ENCODE results near the gene MARVELD1. TPM values are rescaled to one million over a fixed set of nuclear protein-coding genes. Genes with fewer than 3 reads are reported as not detected.

MARVELD1 gene
- total and polyA plus RNA-seq, 2 of the 13 experiments (the other 11 are each of a cell fraction or from before 2014, with no cell fraction given): not detected

- TF ChIP-seq REPIN1 (CRISPR knock-in tag; IDR thresholded peaks at IDR 0.05; ENCODE audit: borderline replicate concordance, low read depth): peak; percentile 100
- TF ChIP-seq MYNN (CRISPR knock-in tag; IDR thresholded peaks at IDR 0.05; ENCODE audit: low read depth): peak; percentile 79; the same call in 1 of the 2 replicates
- peak; percentile 87 for TF ChIP-seq ZBTB7B (CRISPR knock-in tag; IDR thresholded peaks at IDR 0.05)
- peak; percentile 90; the same call in 1 of the 2 replicates for TF ChIP-seq ZNF367 (CRISPR knock-in tag; IDR thresholded peaks at IDR 0.05; ENCODE audit: borderline replicate concordance)
- TF ChIP-seq ZNF143 (CRISPR knock-in tag; IDR thresholded peaks at IDR 0.05): peak; percentile 58
- peak; percentile 99 for TF ChIP-seq ZNF30 (CRISPR knock-in tag; IDR thresholded peaks at IDR 0.05)
- no peak for TF ChIP-seq SNRNP70 (IDR thresholded peaks at IDR 0.05; ENCODE audit: low read depth, low read length)
- no peak for TF ChIP-seq TP53 (CRISPR knock-in tag; conservative IDR thresholded peaks at IDR 0.05)
- peak; percentile 83; the same call in 1 of the 2 replicates for TF ChIP-seq ZBTB10 (CRISPR knock-in tag; IDR thresholded peaks at IDR 0.05; ENCODE audit: borderline replicate concordance)
- TF ChIP-seq ZFP90 (CRISPR knock-in tag; IDR thresholded peaks at IDR 0.05; ENCODE audit: borderline replicate concordance): peak; percentile 94
- 0 out of 2 replicates have a peak, but pooled peaks have one; percentile 42 for TF ChIP-seq ZNF768 (CRISPR knock-in tag; IDR thresholded peaks at IDR 0.05)
- TF ChIP-seq DDIT3 (CRISPR knock-in tag; IDR thresholded peaks at IDR 0.05): 0 out of 2 replicates have a peak, but pooled peaks have one; percentile 64
- TF ChIP-seq RBFOX2 (IDR thresholded peaks at IDR 0.05; ENCODE audit: low read depth, low read length): peak; percentile 96
- TF ChIP-seq ZNF225 (CRISPR knock-in tag; IDR thresholded peaks at IDR 0.05): peak; percentile 99
- peak; percentile 85; the same call in 1 of the 2 replicates for TF ChIP-seq ZNF562 (CRISPR knock-in tag; IDR thresholded peaks at IDR 0.05; ENCODE audit: borderline replicate concordance)
- TF ChIP-seq KLF15 (CRISPR knock-in tag; IDR thresholded peaks at IDR 0.05; ENCODE audit: borderline replicate concordance): peak; percentile 7; the same call in 1 of the 2 replicates
- TF ChIP-seq KDM2A (CRISPR knock-in tag; IDR thresholded peaks at IDR 0.05; ENCODE audit: borderline replicate concordance, low read depth): peak; percentile 81; the same call in 1 of the 2 replicates
- TF ChIP-seq AGO1 (IDR thresholded peaks at IDR 0.05; ENCODE audit: low read depth, low read length, poor library complexity, severe bottlenecking): peak; percentile 76
- TF ChIP-seq DR1 (CRISPR knock-in tag; IDR thresholded peaks at IDR 0.05): peak; percentile 70
- TF ChIP-seq SMC3 (IDR thresholded peaks at IDR 0.05; ENCODE audit: low read length): no peak
- TF ChIP-seq KDM5B (CRISPR knock-in tag; IDR thresholded peaks at IDR 0.05; ENCODE audit: borderline replicate concordance): peak; percentile 99
- peak; percentile 86; the same call in 1 of the 2 replicates for TF ChIP-seq EEA1 (CRISPR knock-in tag; IDR thresholded peaks at IDR 0.05; ENCODE audit: borderline replicate concordance)
- peak; percentile 85 for TF ChIP-seq ZNF263 (CRISPR knock-in tag; IDR thresholded peaks at IDR 0.05)
- peak; percentile 95 for TF ChIP-seq ZNF468 (CRISPR knock-in tag; IDR thresholded peaks at IDR 0.05)
Measured at GRCh38 chr10:97736902-97737769, 23.6 kb downstream of the MARVELD1 start, which contains the start of gene ZFYVE27 (continued).

Data from HepG2 (cell line).